ENCODE measurements around the gene LEO1. TPM values are rescaled to one million over a fixed set of nuclear protein-coding genes. Genes with fewer than 3 reads are reported as not detected.

LEO1 gene
- total and polyA plus RNA-seq, 10 of the 15 experiments (the other 5 are each of a cell fraction or from before 2014, with no cell fraction given): 13.6 to 50.6 (median 32.4) TPM

GRCh38 chr15:52018693-52019393 is 47.3 kb upstream of the LEO1 start, which contains the start of gene MAPK6 (continued):
- TF ChIP-seq ASH2L (IDR thresholded peaks at IDR 0.05; ENCODE audit: borderline replicate concordance, low read depth) (0 out of 2 replicates have a peak, but pooled peaks have one; percentile 67), PML (IDR thresholded peaks at IDR 0.05; ENCODE audit: low read length) (peak; percentile 46; the same call in 1 of the 2 replicates), PAX5 (IDR thresholded peaks at IDR 0.05; ENCODE audit: borderline replicate concordance, low read depth, low read length) (peak; percentile 60; the same call in 1 of the 2 replicates), POU2F2 (IDR thresholded peaks at IDR 0.05; ENCODE audit: borderline replicate concordance, low read depth, low read length) (no peak; the same call in 2 of the 3 replicates), SMAD5 (IDR thresholded peaks at IDR 0.05; ENCODE audit: low read depth) (peak; percentile 79; the same call in 1 of the 2 replicates), JUNB (IDR thresholded peaks at IDR 0.05) (no peak), ZNF592 (IDR thresholded peaks at IDR 0.05) (no peak; the same call in 1 of the 2 replicates), NR2C2 (IDR thresholded peaks at IDR 0.05; ENCODE audit: borderline replicate concordance, control insufficient read depth, insufficient read length, low read depth) (no peak), TARDBP (IDR thresholded peaks at IDR 0.05; ENCODE audit: borderline replicate concordance) (no peak), IKZF2 (IDR thresholded peaks at IDR 0.05) (peak; percentile 92 to 96; a peak in 3 of 4 replicates), YY1 (IDR thresholded peaks at IDR 0.05; ENCODE audit: low read depth, low read length) (peak; percentile 97), NR2F1 (conservative IDR thresholded peaks at IDR 0.05) (peak; percentile 73), SMAD1 (IDR thresholded peaks at IDR 0.05; ENCODE audit: low read depth, partially characterized antibody) (no peak), SREBF1 (IDR thresholded peaks at IDR 0.05; ENCODE audit: low read length) (no peak; the same call in 1 of the 2 replicates), SPI1 (IDR thresholded peaks at IDR 0.05; ENCODE audit: borderline replicate concordance, insufficient read depth, low read depth, low read length) (no peak), NFYB (IDR thresholded peaks at IDR 0.05; ENCODE audit: insufficient read depth, low read depth, low read length) (0 out of 2 replicates have a peak, but pooled peaks have one; percentile 26), MXI1 (IDR thresholded peaks at IDR 0.05; ENCODE audit: low read depth, low read length) (peak; percentile 86), NFYA (IDR thresholded peaks at IDR 0.05; ENCODE audit: borderline replicate concordance, low read depth, low read length) (no peak), RUNX3 (IDR thresholded peaks at IDR 0.05; ENCODE audit: low read length) (peak; percentile 38)
- TF ChIP-seq, protein P1, sequence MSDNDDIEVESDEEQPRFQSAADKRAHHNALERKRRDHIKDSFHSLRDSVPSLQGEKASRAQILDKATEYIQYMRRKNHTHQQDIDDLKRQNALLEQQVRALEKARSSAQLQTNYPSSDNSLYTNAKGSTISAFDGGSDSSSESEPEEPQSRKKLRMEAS (IDR thresholded peaks at IDR 0.05; ENCODE audit: low read depth, low read length): peak; percentile 77
- TF ChIP-seq, protein P2, sequence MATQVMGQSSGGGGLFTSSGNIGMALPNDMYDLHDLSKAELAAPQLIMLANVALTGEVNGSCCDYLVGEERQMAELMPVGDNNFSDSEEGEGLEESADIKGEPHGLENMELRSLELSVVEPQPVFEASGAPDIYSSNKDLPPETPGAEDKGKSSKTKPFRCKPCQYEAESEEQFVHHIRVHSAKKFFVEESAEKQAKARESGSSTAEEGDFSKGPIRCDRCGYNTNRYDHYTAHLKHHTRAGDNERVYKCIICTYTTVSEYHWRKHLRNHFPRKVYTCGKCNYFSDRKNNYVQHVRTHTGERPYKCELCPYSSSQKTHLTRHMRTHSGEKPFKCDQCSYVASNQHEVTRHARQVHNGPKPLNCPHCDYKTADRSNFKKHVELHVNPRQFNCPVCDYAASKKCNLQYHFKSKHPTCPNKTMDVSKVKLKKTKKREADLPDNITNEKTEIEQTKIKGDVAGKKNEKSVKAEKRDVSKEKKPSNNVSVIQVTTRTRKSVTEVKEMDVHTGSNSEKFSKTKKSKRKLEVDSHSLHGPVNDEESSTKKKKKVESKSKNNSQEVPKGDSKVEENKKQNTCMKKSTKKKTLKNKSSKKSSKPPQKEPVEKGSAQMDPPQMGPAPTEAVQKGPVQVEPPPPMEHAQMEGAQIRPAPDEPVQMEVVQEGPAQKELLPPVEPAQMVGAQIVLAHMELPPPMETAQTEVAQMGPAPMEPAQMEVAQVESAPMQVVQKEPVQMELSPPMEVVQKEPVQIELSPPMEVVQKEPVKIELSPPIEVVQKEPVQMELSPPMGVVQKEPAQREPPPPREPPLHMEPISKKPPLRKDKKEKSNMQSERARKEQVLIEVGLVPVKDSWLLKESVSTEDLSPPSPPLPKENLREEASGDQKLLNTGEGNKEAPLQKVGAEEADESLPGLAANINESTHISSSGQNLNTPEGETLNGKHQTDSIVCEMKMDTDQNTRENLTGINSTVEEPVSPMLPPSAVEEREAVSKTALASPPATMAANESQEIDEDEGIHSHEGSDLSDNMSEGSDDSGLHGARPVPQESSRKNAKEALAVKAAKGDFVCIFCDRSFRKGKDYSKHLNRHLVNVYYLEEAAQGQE (IDR thresholded peaks at IDR 0.05; ENCODE audit: low read depth, low read length): no peak
- TF ChIP-seq, protein P3, sequence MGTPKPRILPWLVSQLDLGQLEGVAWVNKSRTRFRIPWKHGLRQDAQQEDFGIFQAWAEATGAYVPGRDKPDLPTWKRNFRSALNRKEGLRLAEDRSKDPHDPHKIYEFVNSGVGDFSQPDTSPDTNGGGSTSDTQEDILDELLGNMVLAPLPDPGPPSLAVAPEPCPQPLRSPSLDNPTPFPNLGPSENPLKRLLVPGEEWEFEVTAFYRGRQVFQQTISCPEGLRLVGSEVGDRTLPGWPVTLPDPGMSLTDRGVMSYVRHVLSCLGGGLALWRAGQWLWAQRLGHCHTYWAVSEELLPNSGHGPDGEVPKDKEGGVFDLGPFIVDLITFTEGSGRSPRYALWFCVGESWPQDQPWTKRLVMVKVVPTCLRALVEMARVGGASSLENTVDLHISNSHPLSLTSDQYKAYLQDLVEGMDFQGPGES (IDR thresholded peaks at IDR 0.05): no peak
